GM10266 (cell line): ENCODE data around the gene DEK.

Experiments used
- DNase-seq: peaks from one replicate; pipeline ENCODE4 v3.0.0; 2012; ENCODE audit errors: extremely low spot score
- TF ChIP-seq, protein P1 (sequence below): IDR thresholded peaks from 2 replicates; pipeline ENCODE4 v1.5.1; 2012; ENCODE audit warnings: mild to moderate bottlenecking, low read depth; ENCODE audit not compliant: control insufficient read depth, insufficient read depth; ENCODE audit errors: missing control alignments

Gene DEK

DNA sequence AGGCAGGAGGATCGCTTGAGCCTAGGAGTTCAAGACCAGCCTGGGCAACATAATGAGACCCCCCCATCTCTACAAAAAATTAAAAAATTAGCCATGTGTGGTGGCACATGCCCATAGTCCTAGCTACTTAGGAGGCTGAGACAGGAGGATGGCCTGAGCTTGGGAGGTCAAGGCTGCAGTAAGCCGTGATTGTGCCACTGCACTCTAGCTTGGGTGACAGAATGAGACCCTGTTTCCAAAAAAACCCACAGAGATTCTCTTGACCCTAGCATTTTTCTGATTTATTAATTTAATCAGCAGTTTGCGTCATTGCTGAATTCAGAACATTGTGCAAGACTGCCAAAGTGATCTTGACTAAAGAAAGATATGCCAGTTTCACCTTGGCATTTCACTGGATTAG is 72.3 kb downstream of the DEK start:
- TF ChIP-seq, protein P1, sequence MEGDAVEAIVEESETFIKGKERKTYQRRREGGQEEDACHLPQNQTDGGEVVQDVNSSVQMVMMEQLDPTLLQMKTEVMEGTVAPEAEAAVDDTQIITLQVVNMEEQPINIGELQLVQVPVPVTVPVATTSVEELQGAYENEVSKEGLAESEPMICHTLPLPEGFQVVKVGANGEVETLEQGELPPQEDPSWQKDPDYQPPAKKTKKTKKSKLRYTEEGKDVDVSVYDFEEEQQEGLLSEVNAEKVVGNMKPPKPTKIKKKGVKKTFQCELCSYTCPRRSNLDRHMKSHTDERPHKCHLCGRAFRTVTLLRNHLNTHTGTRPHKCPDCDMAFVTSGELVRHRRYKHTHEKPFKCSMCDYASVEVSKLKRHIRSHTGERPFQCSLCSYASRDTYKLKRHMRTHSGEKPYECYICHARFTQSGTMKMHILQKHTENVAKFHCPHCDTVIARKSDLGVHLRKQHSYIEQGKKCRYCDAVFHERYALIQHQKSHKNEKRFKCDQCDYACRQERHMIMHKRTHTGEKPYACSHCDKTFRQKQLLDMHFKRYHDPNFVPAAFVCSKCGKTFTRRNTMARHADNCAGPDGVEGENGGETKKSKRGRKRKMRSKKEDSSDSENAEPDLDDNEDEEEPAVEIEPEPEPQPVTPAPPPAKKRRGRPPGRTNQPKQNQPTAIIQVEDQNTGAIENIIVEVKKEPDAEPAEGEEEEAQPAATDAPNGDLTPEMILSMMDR, result no peak
- DNase-seq, result no peak

GRCh38 chr6:18189196-18189595 is 75.1 kb downstream of the DEK start:
- no peak for DNase-seq
- TF ChIP-seq, protein P1, result no peak

DNA sequence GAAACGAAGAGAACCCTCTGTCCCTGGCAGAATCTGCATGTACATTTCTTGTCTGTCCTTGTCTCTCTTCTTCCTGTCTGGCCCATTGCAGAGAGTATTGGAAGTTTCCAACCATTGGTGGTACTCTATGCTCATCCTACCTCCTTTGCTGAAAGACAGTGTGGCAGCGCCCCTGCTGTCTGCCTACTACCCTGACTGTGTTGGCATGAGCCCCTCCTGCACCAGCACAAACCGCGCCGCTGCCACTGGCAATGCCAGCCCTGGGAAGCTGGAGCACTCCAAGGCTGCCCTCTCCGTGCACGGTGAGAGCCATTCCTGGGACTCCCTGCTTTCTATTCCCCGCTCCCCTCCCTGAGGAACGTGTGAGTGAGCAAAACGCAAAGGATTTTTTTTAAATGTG is 76.6 kb downstream of the DEK start:
- TF ChIP-seq, protein P1, result no peak
- no peak for DNase-seq

GRCh38 chr6:18186540-18187250 is 77.6 kb downstream of the DEK start:
- TF ChIP-seq, protein P1, result no peak
- DNase-seq, result no peak

DNA sequence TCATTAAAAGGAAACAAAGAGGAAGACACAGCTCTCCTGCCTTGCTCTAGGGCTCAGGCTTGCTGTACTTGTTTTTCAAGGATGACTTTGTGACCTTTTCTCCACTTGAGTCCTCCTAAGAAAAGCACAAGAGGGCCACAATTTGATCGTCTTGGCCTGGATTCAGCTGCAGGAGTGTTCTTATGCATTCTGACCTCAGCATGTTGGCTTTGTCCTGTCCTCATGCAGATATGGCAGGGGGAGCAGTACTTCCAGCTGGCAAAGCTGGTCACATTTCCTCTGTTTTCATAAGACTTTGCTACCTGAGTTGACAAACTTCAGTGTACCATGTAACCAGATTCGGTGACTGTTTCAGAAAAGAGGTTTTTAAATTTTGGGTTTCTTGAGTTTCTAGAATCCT is 78.3 kb downstream of the DEK start:
- TF ChIP-seq, protein P1, result no peak

GRCh38 chr6:18185624-18186023 is 78.7 kb downstream of the DEK start:
- TF ChIP-seq, protein P1, result no peak
- DNase-seq, result no peak

More for the DNA sequence above, 78.3 kb downstream of the DEK start:
- no peak for DNase-seq

GRCh38 chr6:18183766-18184165 is 80.6 kb downstream of the DEK start:
- no peak for DNase-seq
- TF ChIP-seq, protein P1, result no peak
